Fibroblast of lung (primary cell): ENCODE data around the gene AGO3. TPM values are rescaled to one million over a fixed set of nuclear protein-coding genes. Genes with fewer than 3 reads are reported as not detected.
A peak's percentile ranks its signal among the peaks of the same experiment; 100 is the strongest.

Experiments
- DNase-seq, 2 donors: peaks; one replicate each; pipeline versions ENCODE4 v3.0.0 to v3.0.0-alpha.2; 2010; ENCODE audit warnings: low read depth in 2 of 2
- H2AFZ ChIP-seq: 2 replicates; pipeline ENCODE4 v1.5.1; 2012; ENCODE audit warnings: low read length, control low read depth, inconsistent platforms
- H3K27ac ChIP-seq: 2 replicates; pipeline ENCODE4 v1.5.1; 2011; ENCODE audit warnings: low read length, control low read depth; ENCODE audit not compliant: insufficient read depth
- H3K27me3 ChIP-seq: 2 replicates; pipeline ENCODE4 v1.5.1; 2011; ENCODE audit warnings: mild to moderate bottlenecking, low read length; ENCODE audit not compliant: control insufficient read depth, insufficient read depth
- H3K36me3 ChIP-seq: 2 replicates; pipeline ENCODE4 v1.5.1; 2011; ENCODE audit warnings: low read length; ENCODE audit not compliant: control insufficient read depth, insufficient read depth
- H3K4me1 ChIP-seq: 2 replicates; pipeline ENCODE4 v1.5.1; 2011; ENCODE audit warnings: low read length; ENCODE audit not compliant: control insufficient read depth, insufficient read depth; ENCODE audit errors: extremely low read depth
- H3K4me2 ChIP-seq: 2 replicates; pipeline ENCODE4 v1.5.1; 2011; ENCODE audit warnings: low read length, control low read depth; ENCODE audit not compliant: insufficient read depth; ENCODE audit errors: extremely low read depth
- H3K4me3 ChIP-seq, 4 experiments: fragments of 200-600 bp in 1 of 4; sonication (generic) in 1 of 4; replicated peaks in 1 of 4; 2 replicates each; pipeline ENCODE4 v1.5.1; 2011 to 2016; ENCODE audit warnings: low read length in 4 of 4, low read depth in 3 of 4, mild to moderate bottlenecking in 3 of 4, control low read depth in 2 of 4, inconsistent platforms in 1 of 4, mixed read lengths in 1 of 4; ENCODE audit not compliant: insufficient read depth in 1 of 4; ENCODE audit errors: control extremely low read depth in 1 of 4
- H3K79me2 ChIP-seq: 2 replicates; pipeline ENCODE4 v1.5.1; 2012; ENCODE audit warnings: mild to moderate bottlenecking, low read length, inconsistent platforms; ENCODE audit not compliant: control insufficient read depth, insufficient read depth
- H3K9ac ChIP-seq: 2 replicates; pipeline ENCODE4 v1.5.1; 2011; ENCODE audit warnings: mild to moderate bottlenecking, low read length, control low read depth; ENCODE audit not compliant: insufficient read depth
- H3K9me3 ChIP-seq: 2 replicates; pipeline ENCODE4 v1.5.1; 2012; ENCODE audit warnings: low read depth, low read length; ENCODE audit not compliant: control insufficient read depth, insufficient read depth
- H4K20me1 ChIP-seq: 2 replicates; pipeline ENCODE4 v1.5.1; 2011; ENCODE audit warnings: low read length; ENCODE audit not compliant: control insufficient read depth, insufficient read depth; ENCODE audit errors: extremely low read depth
- CTCF ChIP-seq, 2 donors: IDR thresholded peaks in 1 of 2; conservative IDR thresholded peaks in 1 of 2; 1 replicate in 1 of 2; 2 replicates in 1 of 2; pipeline ENCODE4 v1.5.1; 2011 to 2012; ENCODE audit warnings: low read length in 2 of 2, control low read depth in 1 of 2, inconsistent platforms in 1 of 2, low read depth in 1 of 2, mild to moderate bottlenecking in 1 of 2
- EZH2 ChIP-seq: IDR thresholded peaks from 2 replicates; pipeline ENCODE4 v1.5.1; 2012; ENCODE audit warnings: low read length, control low read depth, mild to moderate bottlenecking; ENCODE audit errors: missing control alignments
- polyA plus RNA-seq, 2 donors: library from polyadenylated mRNA; depleted of rRNA in 1 of 2; stranded (reverse) in 1 of 2; unstranded in 1 of 2; fragments of >200 nt; gene quantifications; 2 replicates each; pipeline ENCODE4 v1.2.1, GENCODE V29; 2011 to 2012; ENCODE audit warnings: missing spikeins in 1 of 2
- total RNA-seq: library from RNA; depleted of rRNA; stranded (reverse); fragments of >200 nt; gene quantifications from 2 replicates; pipeline ENCODE4 v1.2.1, GENCODE V29; 2014

AGO3 gene
- total and polyA plus RNA-seq, 2 donors (not counting 1 experiment from before 2014, with no cell fraction given): 12.9 to 19.6 TPM

- H3K4me1 ChIP-seq: peaks cover 2% of the 10 kb centered on the region
- no peak overlapping the region for H3K4me2 ChIP-seq
- no peaks in the 10 kb centered on the region for H3K36me3 ChIP-seq
- TF ChIP-seq EZH2: no peak
- no peak for TF ChIP-seq CTCF (conservative IDR thresholded peaks at IDR 0.05 in 1 of 2, IDR thresholded peaks at IDR 0.05 in 1 of 2; ENCODE audit: low read depth in 1 of 2, low read length in 2 of 2)
- no peak overlapping the region for H3K9ac ChIP-seq
- DNase-seq: no peak
- H4K20me1 ChIP-seq: no peaks in the 10 kb centered on the region
- H3K27me3 ChIP-seq: no peaks in the 10 kb centered on the region
- H3K27ac ChIP-seq: no peak overlapping the region
- no peak overlapping the region for H3K4me3 ChIP-seq
- no peaks in the 10 kb centered on the region for H3K9me3 ChIP-seq
- H2AFZ ChIP-seq: no peak overlapping the region
- peaks cover 27% of the 10 kb centered on the region for H3K79me2 ChIP-seq
Measured at GRCh38 chr1:35945327-35945726, 14.4 kb downstream of the AGO3 start.

GRCh38 chr1:35947547-35947946 is 16.6 kb downstream of the AGO3 start:
- no peaks in the 10 kb centered on the region for H3K9me3 ChIP-seq
- TF ChIP-seq EZH2: no peak
- no peak for TF ChIP-seq CTCF (conservative IDR thresholded peaks at IDR 0.05 in 1 of 2, IDR thresholded peaks at IDR 0.05 in 1 of 2; ENCODE audit: low read depth in 1 of 2, low read length in 2 of 2)
- peaks cover 2% of the 10 kb centered on the region for H3K4me1 ChIP-seq
- no peaks in the 10 kb centered on the region for H3K36me3 ChIP-seq
- no peak overlapping the region for H2AFZ ChIP-seq
- peaks cover 15% of the 10 kb centered on the region for H3K79me2 ChIP-seq
- H3K4me3 ChIP-seq: no peak overlapping the region
- no peaks in the 10 kb centered on the region for H4K20me1 ChIP-seq
- H3K27ac ChIP-seq: no peak overlapping the region
- no peaks in the 10 kb centered on the region for H3K27me3 ChIP-seq
- no peak overlapping the region for H3K4me2 ChIP-seq
- no peak overlapping the region for H3K9ac ChIP-seq
- DNase-seq: no peak

GRCh38 chr1:35958558-35958957 is 27.7 kb downstream of the AGO3 start:
- H3K4me2 ChIP-seq: no peak overlapping the region

More at GRCh38 chr1:35958558-35958957, 27.7 kb downstream of the AGO3 start:
- no peaks in the 10 kb centered on the region for H4K20me1 ChIP-seq
- H3K9me3 ChIP-seq: no peaks in the 10 kb centered on the region
- TF ChIP-seq CTCF (conservative IDR thresholded peaks at IDR 0.05 in 1 of 2, IDR thresholded peaks at IDR 0.05 in 1 of 2; ENCODE audit: low read depth in 1 of 2, low read length in 2 of 2) (no peak), EZH2 (no peak)
- no peak overlapping the region for H3K9ac ChIP-seq
- no peak overlapping the region for H2AFZ ChIP-seq
- no peaks in the 10 kb centered on the region for H3K36me3 ChIP-seq
- H3K79me2 ChIP-seq: no peaks in the 10 kb centered on the region
- DNase-seq: peak in 1 of 2 donors; percentile 15
- H3K27ac ChIP-seq: no peak overlapping the region
- H3K4me1 ChIP-seq: no peaks in the 10 kb centered on the region
- no peak overlapping the region for H3K4me3 ChIP-seq
- H3K27me3 ChIP-seq: no peaks in the 10 kb centered on the region
